GM21381 (cell line): ENCODE data around the gene BLM.
"Not testable (repeated sequence)": the region's sequence is repeated elsewhere in the genome, so short reads cannot be mapped to it uniquely, and the experiment has no call there.

ENCODE experiments used
- ATAC-seq: cut with Tn5 transposase; IDR thresholded peaks from one replicate; pipeline ENCODE4 v1.9.1; 2021; ENCODE audit warnings: mild to moderate bottlenecking, moderate library complexity; ENCODE audit not compliant: unreplicated experiment

BLM gene

GRCh38 chr15:90729261-90729660 is 12.1 kb downstream of the BLM start:
- no peak for ATAC-seq

- ATAC-seq: no peak
Measured at GRCh38 chr15:90730290-90730689, 13.1 kb downstream of the BLM start.

GRCh38 chr15:90735923-90736322 is 18.8 kb downstream of the BLM start:
- ATAC-seq: no peak

DNA sequence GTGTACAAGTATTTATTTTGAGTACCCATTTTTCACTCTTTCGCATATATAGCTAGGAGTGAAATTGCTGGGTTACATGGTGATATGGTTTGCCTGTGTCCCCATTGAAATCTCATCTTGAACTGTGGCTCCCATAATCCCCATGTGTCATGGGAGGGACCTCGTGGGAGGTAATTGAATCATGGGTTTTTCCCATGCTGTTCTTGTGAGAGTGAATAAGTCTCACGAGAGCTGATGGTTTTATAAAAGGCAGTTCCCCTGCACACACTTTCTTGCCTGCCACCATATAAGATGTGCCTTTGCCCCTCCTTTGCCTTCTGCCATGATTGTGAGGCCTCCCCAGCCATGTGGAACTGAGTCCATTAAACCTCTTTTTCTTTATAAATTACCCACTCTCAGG is 23.4 kb downstream of the BLM start:
- not testable (repeated sequence) for ATAC-seq

DNA sequence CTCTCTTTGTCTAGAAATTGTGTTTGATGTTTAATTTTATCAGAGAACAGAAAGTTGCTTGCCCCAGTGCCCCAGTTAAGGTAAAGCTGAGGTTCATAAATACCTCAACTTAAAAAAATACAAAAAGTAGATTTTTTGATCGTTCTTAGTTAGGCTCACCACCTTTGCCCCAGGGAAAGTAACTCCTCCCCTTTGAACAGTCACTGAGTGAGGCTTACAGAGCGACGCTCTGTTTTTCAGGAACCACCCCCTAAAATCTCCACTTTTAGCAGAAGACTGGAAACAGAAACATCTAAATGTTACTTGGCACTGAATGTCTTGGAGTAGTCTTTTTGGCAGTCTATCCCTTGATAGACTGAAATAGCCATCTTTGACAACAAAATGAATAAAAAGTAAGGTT is 24.9 kb downstream of the BLM start:
- ATAC-seq: no peak

DNA sequence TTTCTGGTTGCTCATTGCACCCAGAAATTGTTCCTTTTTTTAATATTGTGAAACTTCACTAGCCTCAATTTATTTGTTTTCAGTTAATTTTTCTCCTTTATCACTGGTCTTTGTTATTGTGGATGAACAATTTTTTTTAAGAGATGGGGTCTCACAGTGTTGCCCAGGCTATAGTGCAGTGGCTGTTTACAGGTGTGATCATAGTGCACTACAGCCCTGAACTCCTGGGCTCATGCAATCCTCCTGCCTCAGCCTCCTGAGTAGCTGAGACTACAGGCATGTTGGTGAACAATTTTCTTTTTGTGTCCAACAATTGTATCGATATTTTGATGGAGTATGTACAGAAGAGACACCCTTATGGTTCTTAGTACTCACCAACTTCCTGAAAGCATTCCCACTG is 26.3 kb downstream of the BLM start:
- ATAC-seq: no peak

GRCh38 chr15:90744759-90745402 is 27.7 kb downstream of the BLM start:
- ATAC-seq: no peak

DNA sequence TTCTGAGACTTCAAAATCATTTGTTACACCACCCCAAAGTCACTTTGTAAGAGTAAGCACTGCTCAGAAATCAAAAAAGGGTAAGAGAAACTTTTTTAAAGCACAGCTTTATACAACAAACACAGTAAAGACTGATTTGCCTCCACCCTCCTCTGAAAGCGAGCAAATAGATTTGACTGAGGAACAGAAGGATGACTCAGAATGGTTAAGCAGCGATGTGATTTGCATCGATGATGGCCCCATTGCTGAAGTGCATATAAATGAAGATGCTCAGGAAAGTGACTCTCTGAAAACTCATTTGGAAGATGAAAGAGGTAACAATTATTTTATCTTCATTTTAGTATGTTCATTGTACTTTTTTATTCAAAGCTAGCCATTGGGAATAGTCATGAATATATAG is 32.6 kb downstream of the BLM start:
- ATAC-seq: no peak

DNA sequence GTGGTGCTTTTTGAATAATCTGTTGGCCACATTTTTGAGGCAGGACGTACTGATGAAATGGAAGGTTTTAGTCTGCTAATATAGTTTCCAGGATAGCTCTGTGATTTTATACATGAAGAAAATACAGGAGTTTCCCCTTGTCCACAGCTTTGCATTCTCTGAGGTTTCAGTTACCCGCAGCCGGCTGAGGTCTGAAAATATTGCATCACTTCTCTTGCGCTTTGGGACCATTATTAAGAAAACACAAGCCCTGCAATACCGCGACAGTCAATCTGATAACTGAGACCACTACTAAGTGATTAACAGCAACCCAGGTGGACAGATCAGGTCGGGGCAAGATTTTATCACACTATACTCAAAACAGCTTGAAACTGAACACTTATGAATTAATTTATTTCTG is 33.0 kb downstream of the BLM start:
- ATAC-seq: no peak

DNA sequence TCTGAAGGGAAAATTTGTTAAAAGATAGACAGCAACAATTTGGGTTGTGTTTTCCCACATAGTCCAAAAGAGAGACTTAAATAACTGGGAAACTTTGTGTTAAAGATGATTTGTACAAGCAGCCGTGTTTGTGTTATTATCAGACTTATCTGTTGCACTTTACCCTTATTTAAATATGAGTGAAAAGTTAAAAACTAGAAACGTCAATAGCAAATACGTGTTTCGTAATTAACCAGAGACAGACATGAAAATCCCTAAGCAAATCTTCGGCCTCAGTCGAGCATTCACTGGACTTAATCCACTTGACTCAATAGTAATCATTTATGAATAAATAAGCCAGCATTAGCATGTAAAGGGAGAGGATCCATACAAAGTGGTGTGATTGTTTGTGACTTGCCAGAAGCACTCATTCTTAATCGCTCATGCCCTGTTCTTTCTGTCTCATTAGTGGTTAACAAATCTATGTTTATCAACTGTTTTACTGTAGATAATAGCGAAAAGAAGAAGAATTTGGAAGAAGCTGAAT is 34.2 kb downstream of the BLM start:
- ATAC-seq: no peak

DNA sequence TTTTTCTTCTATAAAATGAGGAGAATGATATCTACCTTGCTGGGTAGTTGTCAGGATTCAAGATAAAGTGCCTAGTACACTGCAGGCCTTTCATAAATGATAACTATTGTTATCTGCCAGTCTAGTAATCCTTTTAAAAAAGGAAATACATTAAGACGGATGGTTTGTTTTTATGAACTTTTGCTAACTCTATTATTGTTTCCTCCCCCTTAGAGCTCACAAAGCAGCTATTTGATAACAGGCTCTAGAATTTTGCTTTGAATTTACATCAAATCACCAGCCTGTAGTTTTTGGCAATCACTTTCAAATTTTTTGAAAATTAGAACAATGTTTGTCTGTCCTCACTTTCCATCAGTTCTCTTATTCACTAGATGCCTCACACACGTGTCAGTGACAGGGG is 39.8 kb downstream of the BLM start:
- no peak for ATAC-seq

DNA sequence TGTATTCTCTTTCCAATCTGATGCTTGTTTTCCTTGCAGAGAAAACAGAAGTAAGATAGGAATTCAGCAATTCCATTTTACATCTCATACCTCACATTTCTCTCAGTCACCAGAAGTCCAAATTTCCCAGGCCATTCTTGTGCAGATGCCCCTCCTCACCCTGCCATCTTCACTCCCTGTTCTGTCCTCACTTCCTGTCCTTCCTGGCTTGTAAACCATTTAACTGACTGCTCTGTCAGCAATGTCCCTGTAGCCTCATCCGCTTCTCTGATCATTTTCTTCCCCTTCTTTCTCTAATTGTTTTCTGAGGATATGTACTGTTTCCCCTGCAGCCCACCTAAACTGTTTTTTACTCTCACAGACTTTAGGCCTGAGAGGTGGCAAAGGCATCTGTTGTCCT is 40.3 kb downstream of the BLM start:
- no peak for ATAC-seq

GRCh38 chr15:90760661-90761232 is 43.6 kb downstream of the BLM start:
- no peak for ATAC-seq

GRCh38 chr15:90761629-90762028 is 44.5 kb downstream of the BLM start:
- ATAC-seq: no peak

GRCh38 chr15:90762109-90762508 is 45.0 kb downstream of the BLM start:
- no peak for ATAC-seq

- no peak for ATAC-seq
Measured at GRCh38 chr15:90763366-90764099, 46.4 kb downstream of the BLM start.

GRCh38 chr15:90765531-90765930 is 48.4 kb downstream of the BLM start:
- no peak for ATAC-seq

DNA sequence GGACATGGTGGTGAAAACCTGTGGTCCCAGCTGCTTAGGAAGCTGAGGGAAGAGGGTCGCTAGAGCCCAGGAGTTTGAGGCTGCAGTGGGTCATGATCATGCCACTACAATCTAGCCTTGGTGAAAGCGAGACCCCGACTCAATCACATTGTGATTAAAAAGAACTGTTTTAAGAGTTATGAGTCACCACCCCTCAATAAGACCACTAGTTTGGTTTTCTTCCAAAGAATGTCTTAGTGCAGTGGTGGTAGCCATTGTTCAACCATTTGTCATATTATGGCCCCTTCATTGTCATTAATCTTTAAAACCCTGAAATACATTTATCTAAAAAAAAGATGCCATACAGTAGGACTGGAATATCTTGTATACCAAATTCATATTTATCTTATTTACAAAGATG is 48.8 kb downstream of the BLM start:
- no peak for ATAC-seq

DNA sequence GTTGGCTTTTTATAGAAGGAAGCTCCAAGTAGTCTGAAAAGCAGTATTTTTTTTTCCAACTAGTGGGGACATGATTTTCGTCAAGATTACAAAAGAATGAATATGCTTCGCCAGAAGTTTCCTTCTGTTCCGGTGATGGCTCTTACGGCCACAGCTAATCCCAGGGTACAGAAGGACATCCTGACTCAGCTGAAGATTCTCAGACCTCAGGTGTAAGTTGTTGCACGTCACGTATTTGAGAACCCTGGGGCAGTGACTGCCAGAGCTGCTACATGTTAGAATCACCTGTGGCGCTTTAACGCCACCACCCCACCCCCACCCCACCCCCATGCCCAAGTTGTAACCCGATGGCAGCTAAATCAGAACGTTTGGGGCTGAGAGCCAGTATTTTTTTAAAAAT is 52.2 kb downstream of the BLM start:
- no peak for ATAC-seq

DNA sequence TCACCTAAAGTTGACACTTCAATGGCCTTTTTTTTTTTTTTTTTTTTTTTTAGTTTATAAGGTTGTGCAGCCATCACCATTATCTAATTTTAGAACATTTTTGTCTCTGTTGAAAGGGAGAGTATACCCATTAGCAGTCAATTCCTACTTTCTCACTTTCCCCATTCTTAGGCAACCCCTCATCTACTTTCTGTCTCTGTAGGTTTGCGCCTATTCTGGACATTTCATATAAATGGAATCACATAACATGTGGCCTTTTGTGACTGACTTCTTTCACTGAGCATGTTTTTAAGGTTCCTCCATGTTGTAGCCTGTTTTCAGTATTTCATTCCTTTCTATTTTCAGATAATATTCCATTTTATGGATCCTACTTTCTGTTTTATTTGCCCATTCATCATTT is 56.3 kb downstream of the BLM start:
- no peak for ATAC-seq

- no peak for ATAC-seq
Measured at GRCh38 chr15:90774731-90775514, 57.8 kb downstream of the BLM start.
